Stimulated activated CD8-positive, alpha-beta memory T cell treated with anti-CD3 and anti-CD28 coated beads, Interleukin-4, amount 100 ng/mL, for 4 hours (primary cell): ENCODE data around the gene C20orf204.

Experiments
- DNase-seq, 2 donors: peaks; one replicate each; pipeline ENCODE4 v3.0.0-alpha.2; 2020; ENCODE audit warnings: low read depth in 2 of 2, low spot score in 1 of 2

C20orf204 gene

DNA sequence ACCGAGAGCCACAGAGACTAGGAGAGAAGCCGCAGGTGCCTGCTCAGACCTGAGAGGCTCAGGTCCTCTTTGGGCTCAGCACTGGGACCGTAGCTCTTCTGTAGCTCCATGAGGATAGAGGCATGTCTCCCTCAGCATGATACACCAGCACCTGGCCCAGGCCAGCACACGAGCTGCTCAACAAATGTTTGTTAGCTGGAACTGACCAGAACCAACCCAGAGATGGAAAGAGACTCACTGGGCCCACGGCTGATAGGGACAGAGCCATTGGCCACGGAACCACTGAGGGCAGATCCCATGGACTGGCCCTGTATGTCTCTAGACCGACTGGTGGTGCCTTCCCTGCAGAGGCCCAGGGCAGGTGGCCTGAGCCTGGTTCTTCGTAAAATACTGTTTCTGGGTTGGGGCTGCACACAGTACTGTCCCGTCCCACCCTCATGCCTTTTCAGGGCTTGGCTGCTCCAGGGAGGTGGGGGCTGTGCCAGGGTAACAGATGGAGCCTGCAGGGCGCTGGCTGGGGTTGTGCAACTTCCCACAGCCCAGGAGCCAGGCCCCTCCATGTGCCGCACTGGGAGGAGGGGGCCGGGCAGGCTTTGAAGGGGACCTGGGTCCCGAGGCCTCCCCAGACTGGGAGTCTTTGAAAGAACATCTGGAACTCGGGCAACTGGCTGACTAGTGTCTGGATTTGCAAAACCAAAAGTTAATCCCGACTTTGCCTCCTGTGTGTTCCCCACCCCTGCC is 5.2 kb downstream of the C20orf204 start:
- DNase-seq = no peak

DNA sequence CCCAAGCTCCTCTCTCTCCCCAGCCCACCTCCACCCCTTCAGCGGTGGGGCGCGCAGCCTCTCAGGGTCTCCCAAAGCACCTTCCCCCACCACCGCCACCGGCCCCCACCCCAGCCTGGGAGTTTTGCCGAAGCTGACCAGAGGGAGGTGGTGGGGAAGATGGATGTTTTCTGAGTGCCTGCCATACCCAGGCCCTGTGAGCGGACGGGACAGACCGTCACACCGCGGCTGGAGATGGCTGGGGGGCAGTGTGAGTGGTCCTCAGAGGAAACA is 5.7 kb downstream of the C20orf204 start:
- no peak for DNase-seq

DNA sequence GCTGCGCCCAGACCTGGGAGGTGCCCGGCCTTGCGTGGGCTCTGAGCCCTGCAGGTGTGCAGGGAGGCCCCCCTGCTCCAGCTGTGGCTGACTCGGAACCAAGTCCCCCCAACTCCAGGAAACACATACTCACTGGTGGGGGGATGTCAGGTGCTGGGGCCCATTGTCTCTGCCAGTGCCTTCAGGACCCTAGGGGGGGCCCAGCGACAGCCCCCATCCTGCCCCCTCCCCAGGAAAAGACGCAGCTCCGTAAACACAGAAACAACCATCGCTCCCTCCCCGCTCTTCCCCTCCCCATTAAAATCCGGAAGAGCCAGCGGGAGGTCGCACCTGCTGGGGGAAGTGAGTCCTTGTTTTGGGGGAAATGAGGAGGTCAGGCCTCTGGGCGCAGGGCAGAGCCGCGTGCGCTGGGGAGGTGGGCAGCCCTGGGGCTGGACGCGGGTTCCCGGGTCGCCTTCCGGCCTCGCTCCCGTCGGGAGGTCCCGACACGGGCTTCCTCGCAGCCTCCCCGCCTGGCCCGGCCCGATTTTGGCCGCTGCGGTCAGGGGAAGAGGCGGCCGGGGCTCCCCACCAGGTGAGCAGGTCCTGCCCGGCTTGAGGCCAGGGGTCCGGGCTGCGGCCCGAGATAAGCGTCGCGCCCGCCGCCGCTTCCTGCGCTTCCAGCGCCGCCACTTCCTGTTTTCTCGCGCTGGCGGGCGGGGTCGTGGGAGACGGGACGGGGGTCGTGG is 6.2 kb downstream of the C20orf204 start:
- no peak for DNase-seq

DNA sequence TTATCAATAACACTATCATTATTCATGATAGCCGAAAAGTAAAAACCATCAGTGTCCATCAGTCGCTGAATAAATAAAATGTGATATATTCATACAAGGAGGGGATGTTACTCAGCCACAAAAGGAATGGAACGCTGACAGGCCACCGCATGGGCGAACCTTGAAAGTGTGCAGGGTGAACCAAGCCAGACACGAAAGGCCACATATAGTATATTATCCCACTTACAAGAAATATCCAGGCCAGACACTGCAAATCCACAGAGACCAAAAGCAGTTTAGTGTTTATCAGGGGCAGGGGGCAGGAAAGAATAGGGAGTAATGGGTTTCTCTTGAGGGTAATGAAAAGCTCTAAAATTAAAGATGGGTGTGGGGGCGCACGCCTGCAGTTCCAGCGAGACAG is 7.8 kb downstream of the C20orf204 start:
- DNase-seq = no peak

DNA sequence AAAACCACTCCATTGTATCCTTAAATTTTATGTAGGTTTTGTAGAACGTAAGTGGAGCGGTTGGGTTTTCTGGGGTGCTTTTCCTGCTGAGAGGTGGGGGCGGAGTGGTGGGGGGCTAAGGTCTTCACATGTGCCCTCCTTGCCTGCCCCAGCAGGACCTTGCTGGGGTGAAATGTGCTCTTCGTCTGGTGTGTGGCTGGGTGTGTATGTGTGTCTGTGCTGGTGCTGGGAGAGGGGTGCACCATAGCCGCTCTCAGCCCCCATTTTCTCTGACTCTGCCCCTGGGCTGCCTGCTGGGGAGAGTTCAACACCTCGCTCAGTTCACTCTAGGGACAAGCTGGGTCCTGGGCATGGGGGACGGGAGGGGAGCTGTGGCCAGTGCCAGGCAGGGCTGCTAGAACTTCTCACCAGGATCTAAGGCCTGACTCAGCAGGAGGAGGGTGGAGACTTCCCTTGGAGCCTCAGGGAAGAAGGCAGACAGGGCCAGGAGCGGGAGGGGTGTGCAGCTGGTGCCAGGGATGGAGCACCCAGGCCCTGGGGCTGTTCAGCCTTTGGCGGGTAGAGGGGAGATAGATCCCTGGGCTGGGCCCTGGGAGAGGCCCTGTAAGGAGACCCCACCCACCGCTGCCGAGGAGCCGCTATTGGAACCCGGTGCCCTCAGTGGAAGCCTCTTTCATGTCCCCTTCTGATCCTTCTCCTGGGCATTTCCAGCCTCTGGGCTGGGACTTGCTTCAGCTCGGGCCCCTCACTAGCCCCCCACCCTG is 8.7 kb downstream of the C20orf204 start:
- no peak for DNase-seq

DNA sequence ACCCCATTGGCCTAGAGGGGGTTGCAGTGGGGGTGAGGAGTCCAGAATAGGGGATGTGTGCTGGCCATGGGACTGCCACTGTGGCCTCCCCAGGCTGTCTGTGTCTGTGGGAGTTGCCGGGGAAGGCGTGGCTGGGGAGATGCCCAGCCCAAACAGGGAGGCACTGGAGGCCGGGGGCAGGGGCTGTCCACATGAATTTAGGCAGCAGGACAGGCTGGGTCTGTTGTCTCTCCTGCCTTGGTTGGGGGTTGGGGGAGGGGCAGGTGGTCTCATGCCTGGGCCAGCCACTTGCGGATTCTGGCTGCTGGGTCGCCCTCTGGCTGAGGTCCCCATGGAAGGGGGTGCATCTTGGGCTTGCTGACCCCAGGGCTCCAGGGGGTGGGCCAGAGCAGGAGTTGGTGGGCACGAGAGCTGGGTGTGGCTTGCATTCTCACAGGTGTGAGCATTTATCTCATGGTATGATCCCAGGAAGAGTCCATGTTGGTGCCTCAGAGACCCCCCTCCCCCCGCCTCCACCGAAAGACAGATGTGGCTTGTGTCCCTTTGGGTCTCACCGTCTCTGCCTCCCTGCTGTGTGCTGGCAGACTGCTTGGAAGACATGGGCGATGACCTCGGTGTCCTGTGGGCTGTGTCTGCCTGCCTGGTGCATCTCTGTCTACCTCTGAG is 9.5 kb downstream of the C20orf204 start:
- no peak for DNase-seq

DNA sequence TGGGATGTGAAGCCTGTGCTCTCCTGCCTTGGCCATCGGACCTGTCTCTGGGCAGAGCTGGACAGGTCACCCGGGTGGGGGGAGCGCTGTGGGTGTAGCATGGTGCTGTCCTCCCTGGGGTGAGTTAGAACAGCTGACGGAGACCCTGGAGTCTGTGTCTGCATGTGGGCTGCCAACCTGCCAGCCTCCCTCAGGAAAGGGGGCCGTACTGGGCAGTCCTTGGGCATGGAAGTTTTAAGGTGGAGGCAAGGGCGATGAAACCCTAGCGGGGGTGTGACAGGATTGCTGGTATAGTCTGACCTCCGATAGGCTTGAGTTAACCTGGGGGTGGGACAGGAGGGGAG is 11.0 kb downstream of the C20orf204 start:
- DNase-seq = no peak

DNA sequence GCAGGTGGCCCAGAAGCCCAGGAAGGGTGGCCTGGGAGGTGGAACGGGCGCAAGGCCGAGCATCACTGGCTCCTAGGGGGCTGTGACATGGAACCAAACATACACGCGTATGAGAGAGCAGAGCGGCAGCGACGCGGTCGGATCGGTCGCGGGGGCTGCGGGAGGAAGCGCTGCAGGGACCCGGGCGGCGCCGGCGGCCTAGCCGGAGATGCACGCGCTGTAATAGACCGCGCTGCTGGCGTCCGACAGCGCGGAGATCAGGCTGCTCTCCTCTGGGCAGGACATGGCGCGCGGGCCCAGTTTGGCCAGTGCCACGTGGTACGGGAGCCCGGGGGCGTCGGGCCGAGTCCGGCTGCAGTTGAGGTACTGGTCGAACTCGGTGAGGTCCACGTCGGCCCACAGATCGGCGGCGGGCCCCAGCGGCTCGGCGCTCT is 12.0 kb downstream of the C20orf204 start:
- DNase-seq = no peak

DNA sequence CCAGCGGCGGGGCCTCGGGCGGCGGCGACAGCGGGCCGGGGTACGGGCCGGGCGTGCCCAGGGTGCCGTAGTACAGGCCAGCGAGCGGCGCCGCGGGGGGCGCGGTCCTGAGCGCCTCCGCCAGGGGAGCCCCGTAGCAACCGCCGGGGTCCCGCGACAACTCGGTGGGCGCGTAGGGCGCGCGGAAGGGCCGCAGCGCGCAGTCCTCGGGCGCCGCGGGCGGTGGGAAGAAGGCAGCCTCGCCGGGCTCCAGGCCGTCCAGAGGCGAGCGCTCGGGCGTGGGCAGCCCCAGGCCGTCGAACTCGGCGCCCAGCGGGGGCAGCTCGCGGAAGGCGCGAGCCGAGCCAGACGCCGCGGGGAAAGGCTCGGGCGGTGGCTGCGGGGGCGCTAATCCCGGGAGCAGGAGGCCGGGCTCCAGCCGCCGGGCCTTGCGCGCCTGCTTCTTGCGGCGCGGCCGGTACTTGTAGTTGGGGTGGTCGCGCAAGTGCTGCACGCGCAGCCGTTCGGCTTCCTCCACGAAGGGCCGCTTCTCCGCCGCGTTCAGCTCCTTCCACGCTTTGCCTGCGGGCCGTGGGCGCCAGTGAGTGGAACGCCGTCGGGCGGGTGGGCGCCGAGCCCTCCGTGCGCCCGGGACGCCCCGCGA is 12.5 kb downstream of the C20orf204 start:
- DNase-seq = no peak

DNA sequence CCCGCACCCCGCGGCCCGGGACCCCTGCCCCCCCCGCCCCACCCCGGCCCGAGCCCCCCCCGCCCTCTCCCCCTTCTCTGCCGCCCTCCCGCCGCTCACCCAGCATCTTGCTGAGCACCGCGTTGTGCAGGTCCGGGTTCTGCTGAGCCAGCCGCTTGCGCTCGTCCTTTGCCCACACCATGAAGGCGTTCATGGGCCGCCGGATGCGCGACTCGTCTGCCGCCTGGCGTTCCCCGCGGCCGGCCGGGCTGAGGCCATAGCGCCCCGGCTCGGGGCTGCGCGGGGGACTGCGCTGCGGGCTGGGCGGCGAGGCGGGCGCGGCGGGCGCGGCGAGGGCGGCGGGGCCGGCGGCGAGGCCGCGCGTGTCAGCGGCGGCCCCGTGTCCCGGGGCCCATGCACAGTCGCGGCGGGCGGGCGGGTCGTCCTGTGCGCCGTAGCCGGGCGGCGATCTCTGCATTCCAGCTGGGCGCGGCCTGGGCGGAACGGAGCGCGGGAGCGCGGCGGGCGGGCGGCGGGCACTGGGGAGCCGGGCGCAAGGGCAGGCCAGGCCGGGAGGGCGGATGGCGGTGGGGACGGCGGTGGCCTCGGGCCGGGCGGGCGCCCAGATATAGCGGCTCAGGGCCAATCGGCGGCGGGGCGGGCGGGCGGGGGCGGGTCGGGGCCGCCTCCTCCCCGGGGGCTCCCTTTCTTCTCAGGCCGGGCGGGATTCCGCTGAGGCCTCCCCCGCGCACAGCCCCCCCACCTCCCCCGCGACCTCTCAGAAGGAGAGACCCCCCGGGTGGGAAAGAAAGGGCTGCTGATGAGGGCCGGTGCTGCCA is 13.3 kb downstream of the C20orf204 start, which contains the start of gene SOX18:
Gene SOX18, minus strand, starts transcription at position 580 of the 818 bp plus-strand sequence. Its CDS starts 123 bp downstream, at position 457.
- DNase-seq = no peak

DNA sequence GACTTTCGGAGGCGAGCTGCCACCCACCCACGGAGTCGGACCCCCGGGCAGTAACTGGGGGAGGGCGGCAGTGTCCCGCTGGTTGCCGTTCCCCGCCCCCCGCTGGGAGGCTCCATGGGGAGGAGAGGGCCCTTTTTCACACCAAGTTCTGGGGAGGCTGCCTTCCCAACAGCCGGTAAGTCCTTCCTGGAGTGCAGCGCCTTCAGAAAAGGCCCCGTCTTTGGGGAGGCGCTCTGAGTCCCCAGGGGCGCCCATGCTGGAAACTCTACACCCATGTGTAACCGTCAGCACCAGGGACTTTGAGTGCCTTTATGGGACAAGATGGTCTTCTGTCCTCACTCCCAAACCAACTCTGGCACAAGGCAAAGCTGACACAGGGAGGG is 13.9 kb downstream of the C20orf204 start:
- DNase-seq = no peak

DNA sequence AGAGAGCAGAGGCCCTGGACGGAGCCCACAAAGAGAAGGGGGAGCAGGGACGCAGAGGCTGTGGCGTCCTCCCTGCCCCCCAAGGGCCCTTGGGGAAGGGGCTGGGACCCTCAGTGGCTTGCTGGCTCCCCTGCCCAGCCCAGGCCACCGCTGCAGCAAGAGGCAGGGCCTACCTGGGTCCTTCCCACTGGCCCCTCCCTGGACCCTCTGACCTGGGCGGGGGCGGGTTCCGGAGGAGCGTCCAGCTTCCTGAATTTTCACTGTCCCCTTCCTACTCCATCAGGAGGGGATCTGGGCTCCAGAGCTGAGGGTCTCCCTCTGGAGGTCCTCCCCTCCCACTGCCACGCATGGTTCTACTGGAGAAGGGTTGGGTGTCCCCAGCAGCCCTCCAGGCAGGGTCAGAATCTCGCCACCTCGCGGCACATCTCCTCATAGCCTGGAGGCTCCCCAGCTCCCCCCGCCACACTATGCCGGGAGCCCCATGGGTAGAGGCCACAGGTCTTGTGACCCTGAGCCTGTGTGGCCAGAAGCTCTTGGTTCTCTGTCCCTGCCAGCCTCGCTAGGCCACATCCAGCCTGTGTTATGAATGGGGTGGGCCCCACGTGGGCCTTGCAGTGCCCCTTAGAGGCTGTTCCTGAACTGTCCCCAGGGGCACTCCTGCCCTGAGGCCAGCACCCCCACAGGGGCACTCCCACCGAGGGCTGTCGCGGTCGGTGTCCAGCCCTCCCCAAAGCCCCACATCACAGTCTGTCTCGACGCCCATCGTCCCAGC is 14.5 kb downstream of the C20orf204 start:
- DNase-seq = no peak

DNA sequence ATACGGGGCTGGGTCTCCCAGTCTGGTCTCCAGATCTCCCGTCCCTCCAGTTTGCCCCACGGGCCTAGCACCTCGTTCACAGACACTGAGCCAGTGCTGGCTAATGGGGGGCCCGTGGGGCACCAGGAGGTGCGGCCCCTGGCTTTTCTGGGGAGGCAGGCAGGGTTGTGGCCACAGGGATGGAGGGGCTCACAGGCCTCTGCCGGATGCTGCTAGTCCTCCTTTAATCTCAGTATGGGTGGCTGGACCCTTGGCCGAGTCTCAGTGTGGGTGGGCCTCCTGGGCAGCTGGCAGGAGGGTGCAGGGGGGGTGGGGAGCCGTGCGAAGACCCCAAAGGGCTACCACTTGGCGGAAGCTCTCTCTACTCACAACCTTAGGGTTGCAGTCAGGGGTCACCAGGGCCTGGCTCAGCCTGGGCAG is 15.1 kb downstream of the C20orf204 start:
- DNase-seq = no peak

DNA sequence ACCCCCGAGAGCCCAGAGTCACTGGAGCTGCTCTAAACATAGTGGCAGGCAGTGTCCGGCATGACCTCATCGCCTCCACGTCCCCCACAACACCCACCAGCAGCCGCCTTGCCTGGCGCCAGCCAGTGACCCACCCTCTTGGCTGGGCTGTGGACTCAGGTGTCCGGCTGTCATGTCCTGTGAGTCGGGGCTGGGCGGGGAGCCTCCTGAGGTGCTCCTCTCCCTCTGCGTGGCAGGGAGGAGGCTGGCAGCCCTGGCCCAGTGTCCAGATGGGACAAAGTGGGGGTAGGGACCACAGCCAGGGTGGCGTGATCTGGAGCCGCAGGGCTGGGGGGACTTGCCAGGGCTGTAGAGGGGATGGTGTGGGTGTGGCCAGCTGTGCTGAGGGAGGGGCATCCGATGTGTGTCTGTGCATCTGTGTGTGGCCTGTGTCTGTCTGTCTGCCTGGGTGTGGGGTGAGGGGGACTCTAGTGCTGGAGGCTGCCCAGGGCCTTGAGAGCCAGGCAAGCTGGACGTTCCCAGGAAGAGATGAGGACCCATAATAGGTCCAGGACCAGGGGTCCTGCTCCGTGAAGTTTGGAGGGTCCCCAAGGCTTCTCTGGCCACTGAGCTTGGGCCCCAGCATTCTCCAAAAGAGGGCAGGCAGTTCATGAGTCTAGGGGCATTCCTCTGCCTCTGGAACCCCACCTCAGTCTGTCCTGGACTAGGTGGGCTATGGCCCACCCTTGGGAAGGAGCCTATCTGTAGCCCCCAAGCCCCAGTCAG is 15.8 kb downstream of the C20orf204 start:
- no peak for DNase-seq

DNA sequence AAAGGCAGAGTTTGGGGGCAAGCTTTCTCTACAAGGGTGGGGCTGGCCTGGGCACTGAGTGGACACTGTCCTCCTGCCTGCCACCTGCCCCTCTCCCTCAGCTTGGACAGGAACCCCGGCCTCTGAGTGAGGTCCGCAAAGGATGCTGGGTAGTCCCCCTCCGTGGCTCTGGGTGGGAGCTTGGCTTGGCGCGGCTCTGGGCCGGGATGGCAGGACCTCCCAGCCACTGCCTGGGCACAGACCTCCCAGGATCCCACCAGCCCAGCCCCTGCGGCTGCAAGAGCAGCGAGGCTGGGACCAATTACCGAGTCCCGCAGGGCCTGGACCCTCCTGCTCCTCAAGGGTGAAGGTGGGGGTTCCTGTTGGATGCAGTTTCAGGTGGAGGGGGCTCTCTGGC is 16.3 kb downstream of the C20orf204 start:
- no peak for DNase-seq

DNA sequence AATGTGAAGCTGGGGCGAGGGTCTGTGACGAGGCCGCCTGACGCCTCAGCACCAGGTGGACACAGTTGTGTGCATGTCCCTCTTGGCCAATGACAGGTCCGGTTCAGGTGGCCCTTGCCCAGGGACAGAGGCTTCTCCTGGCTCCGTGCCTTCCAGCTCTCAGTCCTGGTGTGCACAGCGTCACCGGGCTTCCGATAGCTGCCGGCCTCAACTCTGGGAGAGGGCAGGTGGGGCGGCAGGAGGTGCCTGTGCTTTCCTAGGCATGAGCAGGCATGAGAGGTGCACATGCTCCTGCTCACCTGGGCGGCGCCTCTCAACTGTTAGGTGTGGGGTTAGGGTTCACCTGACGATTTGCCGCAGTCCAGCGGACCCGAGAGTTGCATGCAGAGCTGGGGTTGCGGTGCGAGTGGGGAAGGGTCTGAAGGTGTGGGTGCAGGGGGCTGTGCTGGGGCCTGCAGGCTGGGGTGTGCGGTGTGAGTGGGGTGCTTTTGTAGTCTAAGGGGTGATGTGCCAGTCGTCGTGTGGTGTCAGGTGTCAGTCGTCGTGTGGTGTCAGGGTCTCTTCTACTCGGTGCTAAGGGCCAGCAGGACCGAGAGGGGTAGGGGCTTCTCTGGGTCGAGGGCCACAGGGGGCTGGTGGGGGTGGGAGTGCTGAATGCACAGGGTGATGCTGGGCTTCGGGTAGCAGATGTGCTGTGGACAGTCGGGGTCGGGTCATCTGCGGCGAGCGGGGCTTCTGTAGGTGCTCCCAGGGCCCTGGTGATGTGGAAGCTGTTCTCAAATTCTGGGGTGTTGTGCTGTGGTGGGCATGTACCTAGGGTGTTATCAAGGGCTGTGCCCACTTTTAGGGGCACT is 17.2 kb downstream of the C20orf204 start:
- no peak for DNase-seq

DNA sequence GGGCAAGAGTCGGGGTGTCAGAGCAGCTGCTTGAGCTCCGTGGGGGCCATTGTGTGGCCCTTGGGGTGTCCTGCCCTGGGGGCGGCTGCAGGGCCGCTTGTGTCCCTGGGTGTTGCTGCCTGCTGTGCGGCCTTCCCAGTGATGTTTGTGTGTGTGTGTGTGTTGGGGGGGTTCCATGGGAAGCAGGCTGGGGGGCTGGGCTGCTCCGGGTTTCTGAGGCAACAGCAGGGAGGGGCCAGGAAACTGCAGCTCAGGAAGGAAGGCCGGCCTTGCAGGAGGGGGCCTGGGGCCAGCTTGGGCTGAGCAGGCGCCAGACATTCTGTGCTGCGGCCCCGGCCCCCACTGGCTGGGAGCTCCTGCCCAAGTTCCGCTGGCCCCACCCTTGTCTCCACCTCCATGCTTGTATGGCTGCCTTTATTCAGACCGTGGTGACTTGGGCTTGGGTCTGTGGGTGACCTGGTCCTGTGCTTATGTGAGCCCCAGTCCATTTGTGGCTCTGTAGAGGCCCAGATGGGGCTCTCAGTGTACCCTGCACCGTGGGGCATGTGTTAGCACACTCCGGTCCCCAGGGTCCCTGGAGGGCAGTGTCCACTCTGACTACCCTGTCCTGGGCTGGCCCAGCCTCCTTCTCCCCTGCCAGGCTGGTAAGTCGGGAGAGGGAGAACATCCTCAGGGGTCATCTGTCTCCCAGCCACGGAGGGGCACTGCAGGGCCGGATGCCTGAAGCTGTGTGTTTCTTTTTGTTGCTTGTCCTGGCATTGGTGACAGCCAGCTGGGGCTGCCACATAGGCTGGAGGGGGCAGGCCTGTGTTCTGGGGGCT is 18.1 kb downstream of the C20orf204 start:
- no peak for DNase-seq
